ENCODE measurements around the gene SRD5A1. TPM values are rescaled to one million over a fixed set of nuclear protein-coding genes. Genes with fewer than 3 reads are reported as not detected.

Gene SRD5A1
- total RNA-seq, 1 donor: 15.3 TPM

DNA sequence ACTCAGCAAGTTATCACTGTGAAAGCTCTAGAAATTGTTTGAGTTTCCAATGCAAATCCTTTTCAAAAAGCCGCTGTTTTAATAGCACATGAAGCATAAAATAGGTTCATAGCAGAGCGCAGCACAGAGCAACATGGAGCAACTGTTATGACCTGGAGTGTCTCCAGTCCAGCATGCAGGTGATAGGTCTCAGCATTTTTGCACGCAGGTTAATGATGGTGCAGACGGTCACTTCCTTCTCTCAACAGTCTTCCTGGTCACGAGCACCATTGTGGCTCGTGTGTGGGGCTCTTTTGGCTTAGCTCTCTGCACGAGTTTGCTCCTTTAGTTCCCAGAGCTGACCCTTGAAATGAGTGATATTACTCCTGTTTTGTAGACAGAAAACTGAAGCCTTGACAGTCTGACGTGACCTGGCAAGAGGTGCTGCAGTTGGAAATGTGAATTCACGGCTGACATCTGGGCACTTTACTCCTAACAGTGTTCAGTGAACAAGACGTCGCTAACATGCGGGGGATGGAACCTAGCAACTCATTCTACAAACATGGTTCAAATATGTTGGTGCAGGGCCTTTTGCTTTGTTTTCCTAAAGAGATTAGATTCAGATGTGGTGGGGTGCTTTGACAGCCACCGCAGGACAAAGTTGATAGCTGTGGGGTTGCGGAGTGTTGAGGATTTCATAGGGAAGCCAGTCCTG lies 90.0 kb downstream of the SRD5A1 start:
- no peak for DNase-seq (ENCODE audit: low read depth in 2 of 3, low spot score in 2 of 3)

GRCh38 chr5:6723816-6724300 lies 90.6 kb downstream of the SRD5A1 start:
- no peak for DNase-seq (ENCODE audit: low read depth in 2 of 3, low spot score in 2 of 3)

Other genes starting within 250 kb of the SRD5A1 start
- under 0.01 TPM for gene UBE2QL1, start 184.6 kb upstream of the SRD5A1 start, total RNA-seq
- 34.2 TPM for gene NSUN2, start 396 bp upstream of the SRD5A1 start, total RNA-seq
- gene TENT4A, start 80.0 kb downstream of the SRD5A1 start, total RNA-seq: 14.5 TPM

Data from hematopoietic multipotent progenitor cell (in vitro differentiated cells).